HCT116 (cell line): ENCODE results near the gene EBI3. TPM values are rescaled to one million over a fixed set of nuclear protein-coding genes. Genes with fewer than 3 reads are reported as not detected.

Experiments used
- ATAC-seq: fragments of 200-7000 bp; cut with Tn5 transposase; 2 replicates; pipeline ENCODE4 v1.9.1; 2020; ENCODE audit warnings: mild to moderate bottlenecking, moderate library complexity
- BruUV-seq: library from RNA; stranded (reverse); fragments of 400-500 nt; replicated peaks from 2 replicates; lab custom pipeline; 2021; lab: Mats Ljungman, UMichigan
- CTCF ChIA-PET: fragments of 300-600 bp; sonication (Branson Sonifier 250); formaldehyde crosslinking; loops from one replicate; lab custom pipeline; 2021; ENCODE audit warnings: antibody characterized with exemption; lab: Charles Lee
- POLR2A ChIA-PET: fragments of 300-600, 350-600 bp; sonication (Branson Sonifier 250); formaldehyde crosslinking; loops from one replicate; lab custom pipeline; 2021; ENCODE audit warnings: antibody characterized with exemption; lab: Charles Lee
- RAD21 ChIA-PET, 2 experiments: fragments of 300-600 bp; sonication (Branson Sonifier 250); formaldehyde crosslinking; loops; one replicate each; lab custom pipeline; 2023; ENCODE audit warnings: low total read pairs in 2 of 2; ENCODE audit not compliant: uncharacterized antibody in 2 of 2, unreplicated experiment in 2 of 2, low non-redundant PET in 1 of 2; lab: Charles Lee
- DNase-seq: peaks from one replicate; pipeline ENCODE4 v3.0.0-alpha.2; 2010; ENCODE audit warnings: low read depth, low spot score
- H2AFZ ChIP-seq: fragments of 200-600 bp; shearing (Covaris generic), sonication (generic); 2 replicates; pipeline ENCODE4 v1.6.1; 2017; ENCODE audit warnings: low read depth, mixed run types, mixed read lengths, antibody characterized with exemption, low read length; ENCODE audit not compliant: poor library complexity, severe bottlenecking
- H3K27ac ChIP-seq: 2 replicates; pipeline ENCODE4 v1.5.1; 2012; ENCODE audit warnings: low read depth, low read length
- H3K27me3 ChIP-seq: fragments of 200-600 bp; sonication (generic); 2 replicates; pipeline ENCODE4 v1.6.1; 2016; ENCODE audit warnings: mixed run types, low read length, mixed read lengths; ENCODE audit not compliant: insufficient read depth
- H3K36me3 ChIP-seq, 2 experiments: fragments of 200-500 bp in 1 of 2; fragments of 200-600 bp in 1 of 2; sonication (Bioruptor generic) in 1 of 2; sonication (generic) in 1 of 2; 2 replicates each; pipeline versions ENCODE4 v1.5.1 to v1.6.1; 2014 to 2016; ENCODE audit warnings: low read length in 2 of 2, inconsistent platforms in 1 of 2, mixed read lengths in 1 of 2, mixed run types in 1 of 2; ENCODE audit not compliant: insufficient read depth in 2 of 2, control insufficient read depth in 1 of 2
- H3K4me1 ChIP-seq, 2 experiments: fragments of 200-600 bp in 1 of 2; sonication (generic) in 1 of 2; 2 replicates each; pipeline versions ENCODE4 v1.5.1 to v1.6.1; 2012 to 2017; ENCODE audit warnings: low read length in 2 of 2, inconsistent platforms in 1 of 2, mild to moderate bottlenecking in 1 of 2, mixed read lengths in 1 of 2, mixed run types in 1 of 2, moderate library complexity in 1 of 2; ENCODE audit not compliant: insufficient read depth in 2 of 2, control insufficient read depth in 1 of 2
- H3K4me2 ChIP-seq: fragments of 200-600 bp; sonication (generic); 2 replicates; pipeline ENCODE4 v1.6.1; 2017; ENCODE audit warnings: mixed run types, low read length, mixed read lengths
- H3K4me3 ChIP-seq, 2 experiments: fragments of 200-600 bp in 1 of 2; sonication (generic) in 1 of 2; replicated peaks in 1 of 2; 2 replicates each; pipeline ENCODE4 v1.5.1; 2011 to 2016; ENCODE audit warnings: low read length in 2 of 2, control low read depth in 1 of 2, low read depth in 1 of 2, mild to moderate bottlenecking in 1 of 2, mixed read lengths in 1 of 2, mixed run types in 1 of 2
- H3K79me2 ChIP-seq: fragments of 200-600 bp; sonication (generic); 2 replicates; pipeline ENCODE4 v1.6.1; 2017; ENCODE audit warnings: mild to moderate bottlenecking, mixed run types, low read length, moderate library complexity, mixed read lengths; ENCODE audit not compliant: insufficient read depth
- H3K9ac ChIP-seq: fragments of 200-600 bp; sonication (generic); 2 replicates; pipeline ENCODE4 v1.6.1; 2016; ENCODE audit warnings: low read length, mixed read lengths
- H3K9me2 ChIP-seq: fragments of 200-600 bp; sonication (generic), shearing (Covaris generic); 2 replicates; pipeline ENCODE4 v1.6.1; 2017; ENCODE audit warnings: mixed run types, mild to moderate bottlenecking, moderate library complexity; ENCODE audit not compliant: insufficient read depth
- H3K9me3 ChIP-seq, 2 experiments: fragments of 200-500 bp in 1 of 2; fragments of 200-600 bp in 1 of 2; sonication (Bioruptor generic) in 1 of 2; sonication (generic) in 1 of 2; 2 replicates each; pipeline ENCODE4 v1.6.1; 2014 to 2017; ENCODE audit warnings: low read length in 2 of 2, mixed read lengths in 2 of 2, inconsistent platforms in 1 of 2, low read depth in 1 of 2, mild to moderate bottlenecking in 1 of 2, mixed run types in 1 of 2, moderate library complexity in 1 of 2; ENCODE audit not compliant: control insufficient read depth in 1 of 2, insufficient read depth in 1 of 2
- H4K20me1 ChIP-seq: fragments of 200-600 bp; sonication (generic), shearing (Covaris generic); 2 replicates; pipeline ENCODE4 v1.6.1; 2017; ENCODE audit warnings: mixed run types, mild to moderate bottlenecking, moderate library complexity; ENCODE audit not compliant: insufficient read depth
- CEBPB ChIP-seq: IDR thresholded peaks from 2 replicates; pipeline ENCODE4 v1.6.1; 2012; ENCODE audit warnings: low read depth
- EGR1 ChIP-seq: IDR thresholded peaks from 2 replicates; pipeline ENCODE4 v1.6.1; 2012; ENCODE audit warnings: low read depth
- ELF1 ChIP-seq: IDR thresholded peaks from 2 replicates; pipeline ENCODE4 v1.6.1; 2012; ENCODE audit warnings: low read depth, borderline replicate concordance
- EZH2 ChIP-seq: fragments of 200-600 bp; sonication (generic); IDR thresholded peaks from 2 replicates; pipeline ENCODE4 v1.6.1; 2017; ENCODE audit warnings: antibody characterized with exemption, mixed run types
- FOSL1 ChIP-seq: IDR thresholded peaks from 2 replicates; pipeline ENCODE4 v1.6.1; 2012; ENCODE audit warnings: low read depth
- POLR2A ChIP-seq: IDR thresholded peaks from 2 replicates; pipeline ENCODE4 v1.7.0; 2011; ENCODE audit warnings: borderline replicate concordance; ENCODE audit not compliant: insufficient read depth, insufficient read length; ENCODE audit errors: extremely low read depth
- TCF7L2 ChIP-seq: IDR thresholded peaks from 2 replicates; pipeline ENCODE4 v1.7.0; 2011; ENCODE audit warnings: borderline replicate concordance, inconsistent platforms; ENCODE audit not compliant: insufficient read depth, insufficient read length; ENCODE audit errors: extremely low read depth
- intact Hi-C: fragments of 100-400 bp; cut with micrococcal nuclease; formaldehyde crosslinking; loops from 2 replicates; pipeline ENCODE4 v1.10.0; 2022
- total RNA-seq: library from RNA; stranded (reverse); gene quantifications from one replicate; pipeline ENCODE4 v1.2.1, GENCODE V29; 2021; ENCODE audit not compliant: unreplicated experiment

EBI3 gene
- total RNA-seq, 1 experiment from 2014 or later, result 1.2 TPM

- TF ChIP-seq TCF7L2 (peak; percentile 76), POLR2A (peak; percentile 49), CEBPB (no peak), EZH2 (no peak)
- TF ChIP-seq, all 23 proteins: peak for 8
Observed at GRCh38 chr19:4182084-4182810, 47.1 kb upstream of the EBI3 start, which contains the start of the genes ANKRD24 and SIRT6 (continued).

- H3K79me2 ChIP-seq, result peaks cover 15% of the 10 kb centered on the region
- intact Hi-C loops, result loop anchor here (5.0 kb wide), 1 partner anchor 117 kb away; the partner anchor contains the start of gene ZBTB7A
- H3K4me1 ChIP-seq, result peaks cover 10 to 29% of the 10 kb centered on the region in 2 experiments
- TF ChIP-seq FOSL1, result no peak
- no peak for TF ChIP-seq EGR1
- TF ChIP-seq TCF7L2, result no peak
- no peak for TF ChIP-seq ELF1
- H3K27ac ChIP-seq, result no peak overlapping the region
- H3K4me3 ChIP-seq, result no peak overlapping the region
- no peak overlapping the region for H2AFZ ChIP-seq
- ChIA-PET POLR2A (no interaction called here), CTCF (no interaction called here), RAD21 (no interaction called here)
- no peaks in the 10 kb centered on the region for H3K9me3 ChIP-seq
- no peak for DNase-seq
- H3K27me3 ChIP-seq, result no peaks in the 10 kb centered on the region
- H3K4me2 ChIP-seq, result no peak overlapping the region
- no peaks in the 10 kb centered on the region for H4K20me1 ChIP-seq
- BruUV-seq, result no TSS peak
- H3K9me2 ChIP-seq, result no peaks in the 10 kb centered on the region
- ATAC-seq, result no peak
- no peak overlapping the region for H3K9ac ChIP-seq
- no peaks in the 10 kb centered on the region for H3K36me3 ChIP-seq
Observed at GRCh38 chr19:4183967-4184717, 45.2 kb upstream of the EBI3 start.
